Embryonic facial prominence (tissue), 1 donor: ENCODE data around the gene RPTOR.

ENCODE experiments used
- DNase-seq: peaks from one replicate; pipeline ENCODE4 v3.0.0-alpha.2; 2016; ENCODE audit errors: extremely low spot score

The RPTOR gene

GRCh38 chr17:80717720-80718083, 173.1 kb downstream of the RPTOR start:
- DNase-seq: no peak

- DNase-seq: no peak
These were observed 173.8 kb downstream of the RPTOR start for GRCh38 chr17:80718428-80718827.

- no peak for DNase-seq
These were observed 174.8 kb downstream of the RPTOR start for GRCh38 chr17:80719449-80719848.

GRCh38 chr17:80720610-80721577, 176.3 kb downstream of the RPTOR start:
- DNase-seq: no peak

DNA sequence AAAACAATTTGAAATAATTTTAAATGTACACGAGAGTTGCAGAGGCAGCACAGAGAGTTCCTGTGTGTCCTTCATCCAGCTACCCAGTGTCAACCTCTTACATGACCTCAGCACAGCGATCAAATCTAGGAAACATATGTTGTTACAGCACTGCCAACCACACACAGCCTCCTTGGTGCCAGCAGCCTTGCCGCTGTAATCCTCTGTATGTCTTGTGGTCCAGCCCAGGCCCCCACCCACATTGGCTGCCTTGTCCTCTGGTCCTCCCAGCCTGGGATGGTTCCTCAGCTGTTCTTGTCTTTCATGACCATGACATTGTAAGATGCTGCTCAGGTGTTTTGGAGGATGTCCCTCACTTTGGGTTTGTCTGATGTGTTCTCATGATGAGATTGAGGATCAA, 178.0 kb downstream of the RPTOR start:
- no peak for DNase-seq

GRCh38 chr17:80724775-80725266, 180.2 kb downstream of the RPTOR start:
- no peak for DNase-seq

DNA sequence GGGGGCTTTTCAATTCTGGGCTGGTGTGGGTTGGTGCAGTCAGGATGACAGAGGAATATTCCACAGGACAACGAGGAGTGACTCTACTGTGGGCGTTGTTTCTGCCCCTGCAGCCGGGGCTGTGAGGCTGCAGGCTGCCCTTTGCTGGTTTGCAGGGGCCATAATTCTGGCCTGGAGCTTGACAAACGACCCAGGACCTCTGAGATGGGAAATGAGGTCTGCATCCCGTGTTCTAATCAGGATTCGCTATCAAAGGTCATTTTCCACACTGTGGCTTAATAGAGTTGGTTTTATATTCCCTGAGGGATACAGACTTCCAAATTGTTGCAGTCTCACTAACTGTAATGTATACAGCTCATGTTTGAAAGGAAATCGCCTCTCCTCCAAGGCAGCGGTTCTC, 180.9 kb downstream of the RPTOR start:
- no peak for DNase-seq

DNA sequence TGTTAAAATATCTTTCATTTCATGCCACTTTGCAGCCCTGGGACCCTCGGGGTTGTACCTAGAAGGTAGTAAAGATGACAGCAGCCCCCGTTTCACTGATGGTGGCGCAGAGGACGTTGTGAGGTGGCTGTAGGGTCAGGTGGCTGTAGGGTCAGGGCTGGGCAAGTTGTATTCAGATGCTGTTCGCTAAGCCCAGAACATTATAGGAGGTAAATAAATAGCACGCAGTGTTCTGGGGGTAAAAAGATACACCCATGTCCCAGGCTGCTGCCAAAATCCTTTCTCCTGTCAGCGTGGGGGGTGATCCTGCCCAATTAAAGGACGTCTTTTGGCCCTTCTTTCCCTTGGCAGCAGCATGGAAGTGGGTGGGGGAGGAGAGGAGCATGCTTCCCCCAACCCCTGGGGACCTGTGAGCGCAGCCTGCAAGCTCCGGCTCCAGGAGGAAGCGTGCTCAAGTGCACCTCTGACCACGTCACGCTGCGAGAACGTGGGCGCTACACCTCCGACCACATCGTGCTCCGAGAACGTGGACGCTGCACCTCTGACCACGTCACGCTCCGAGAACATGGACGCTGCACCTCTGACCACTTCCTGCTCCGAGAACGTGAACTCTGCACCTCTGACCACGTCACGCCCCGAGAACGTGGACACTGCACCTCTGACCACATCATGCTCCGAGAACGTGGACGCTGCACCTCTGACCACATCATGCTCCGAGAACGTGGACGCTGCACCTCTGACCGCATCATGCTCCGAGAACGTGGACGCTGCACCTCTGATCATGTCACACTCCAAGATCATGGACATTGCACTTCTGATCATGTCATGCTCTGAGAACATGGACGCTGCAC, 182.1 kb downstream of the RPTOR start:
- DNase-seq: no peak

- DNase-seq: no peak
These were observed 182.7 kb downstream of the RPTOR start for GRCh38 chr17:80727409-80727755.

DNA sequence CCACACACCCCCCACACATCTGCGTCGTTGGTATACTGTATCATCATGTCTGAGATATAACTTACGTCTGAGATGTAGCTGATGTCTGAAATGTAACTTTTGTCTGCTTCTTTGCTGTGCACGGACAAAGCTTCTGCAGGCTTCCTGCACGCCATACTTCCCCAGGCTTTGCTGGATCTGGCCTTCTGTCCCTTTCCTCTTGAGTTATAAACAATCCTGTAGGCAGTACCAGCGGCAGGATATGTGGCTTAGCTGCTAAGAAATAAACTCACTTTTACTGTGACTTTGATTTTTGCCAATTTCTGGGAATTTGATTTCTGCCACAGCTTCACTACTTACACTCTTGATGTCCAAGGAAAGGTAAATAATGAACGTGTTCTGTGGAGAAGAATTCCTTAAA, 184.4 kb downstream of the RPTOR start:
- no peak for DNase-seq

GRCh38 chr17:80729761-80730160, 185.1 kb downstream of the RPTOR start:
- DNase-seq: no peak

GRCh38 chr17:80730739-80731138, 186.1 kb downstream of the RPTOR start:
- DNase-seq: no peak

GRCh38 chr17:80731323-80731722, 186.7 kb downstream of the RPTOR start:
- no peak for DNase-seq

- no peak for DNase-seq
These were observed 187.6 kb downstream of the RPTOR start for GRCh38 chr17:80732268-80732667.

- DNase-seq: no peak
These were observed 192.7 kb downstream of the RPTOR start for GRCh38 chr17:80737106-80738019.

- DNase-seq: no peak
These were observed 193.6 kb downstream of the RPTOR start for GRCh38 chr17:80738020-80738808.

DNA sequence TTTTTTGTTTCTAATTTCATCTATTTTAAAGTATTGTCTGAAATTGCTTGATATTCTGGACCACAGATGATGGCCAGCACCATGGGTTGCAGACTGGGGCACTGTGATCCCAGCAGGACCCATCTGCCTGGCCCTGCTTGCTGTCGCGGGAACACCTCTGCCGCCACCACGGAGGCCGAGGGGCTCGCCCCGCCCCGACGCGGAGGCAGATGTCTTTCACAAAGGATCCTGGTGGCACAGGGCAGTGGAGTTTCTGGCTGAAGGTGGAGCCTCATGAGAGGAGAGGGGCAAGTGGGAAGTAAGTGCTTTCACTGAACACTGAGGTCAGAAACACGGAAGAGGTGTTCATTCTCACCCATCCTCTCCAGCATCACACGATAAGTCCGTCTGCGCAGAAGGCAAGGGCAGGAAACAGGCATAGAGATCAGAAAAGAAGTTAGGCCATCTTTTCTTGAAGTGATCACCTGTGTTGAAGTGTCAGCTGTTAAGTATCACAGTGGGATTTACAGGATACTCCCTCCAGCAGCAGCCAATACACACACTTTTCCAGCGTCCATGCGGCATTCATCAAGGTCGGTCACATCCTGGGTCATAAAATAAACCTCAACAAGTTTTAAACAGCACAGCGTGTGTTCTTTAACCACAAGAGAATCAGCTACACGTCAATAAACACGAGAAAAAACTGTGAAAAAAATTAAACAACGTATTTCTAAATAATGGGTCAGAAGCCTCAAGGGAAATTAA, 194.5 kb downstream of the RPTOR start:
- DNase-seq: no peak

DNA sequence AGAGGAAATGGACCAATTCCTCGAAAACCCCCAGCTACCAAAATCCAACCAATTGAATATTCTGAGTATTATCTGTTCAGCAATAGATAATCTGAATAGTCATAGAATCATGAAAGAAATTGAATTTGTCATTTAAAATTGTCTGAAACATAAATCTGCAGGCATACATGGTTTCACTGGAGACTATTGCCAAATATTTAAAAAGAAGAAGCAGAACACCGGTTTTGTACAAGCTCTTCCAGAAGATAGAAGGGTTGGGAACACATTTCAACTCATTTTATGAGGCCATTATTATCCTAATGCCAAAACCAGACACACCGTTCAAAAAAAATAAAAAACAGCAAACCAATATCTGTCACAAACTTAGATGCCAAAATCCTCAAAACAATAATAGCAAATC, 195.5 kb downstream of the RPTOR start:
- no peak for DNase-seq

- no peak for DNase-seq
These were observed 197.5 kb downstream of the RPTOR start for GRCh38 chr17:80742091-80742490.

- DNase-seq: no peak
These were observed 198.0 kb downstream of the RPTOR start for GRCh38 chr17:80742581-80743180.
